HepG2 (cell line): ENCODE results near the gene GNG4. TPM values are rescaled to one million over a fixed set of nuclear protein-coding genes. Genes with fewer than 3 reads are reported as not detected.
A peak's percentile ranks its signal among the peaks of the same experiment; 100 is the strongest.

Source experiments
- FUBP1 ChIP-seq: sonication (generic); formaldehyde crosslinking; IDR thresholded peaks from 2 replicates; pipeline ENCODE4 v1.5.1; 2020; ENCODE audit warnings: missing genetic modification reagents, mild to moderate bottlenecking, borderline replicate concordance
- IRF1 ChIP-seq: sonication (generic); formaldehyde crosslinking; IDR thresholded peaks from 2 replicates; pipeline ENCODE4 v1.4.0; 2020; ENCODE audit warnings: low read depth, mild to moderate bottlenecking, missing genetic modification reagents
- MXD3 ChIP-seq: IDR thresholded peaks from 2 replicates; pipeline ENCODE4 v1.6.1; 2016; ENCODE audit warnings: mild to moderate bottlenecking, missing biosample characterization, missing genetic modification reagents
- SOX6 ChIP-seq, 2 experiments: fragments of 450-650 bp in 1 of 2; sonication (generic) in 1 of 2; formaldehyde crosslinking in 1 of 2; IDR thresholded peaks; 2 replicates each; pipeline versions ENCODE4 v1.4.0 to v1.6.1; 2017 to 2020; ENCODE audit warnings: antibody characterized with exemption in 1 of 2, mild to moderate bottlenecking in 1 of 2, missing genetic modification reagents in 1 of 2
- SSRP1 ChIP-seq: IDR thresholded peaks from 2 replicates; pipeline ENCODE4 v1.6.1; 2016; ENCODE audit warnings: control low read depth
- THAP7 ChIP-seq: sonication (generic); formaldehyde crosslinking; IDR thresholded peaks from 2 replicates; pipeline ENCODE4 v1.8.1; 2023; ENCODE audit warnings: mild to moderate bottlenecking, missing genetic modification reagents
- ZNF484 ChIP-seq: sonication (generic); formaldehyde crosslinking; IDR thresholded peaks from 2 replicates; pipeline ENCODE4 v1.5.1; 2020; ENCODE audit warnings: mild to moderate bottlenecking, low read depth, missing genetic modification reagents, borderline replicate concordance
- ZNF687 ChIP-seq: sonication (generic); formaldehyde crosslinking; IDR thresholded peaks from 2 replicates; pipeline ENCODE4 v1.5.1; 2020; ENCODE audit warnings: mild to moderate bottlenecking, missing genetic modification reagents, moderate library complexity
- polyA plus RNA-seq, 8 experiments: library from polyadenylated mRNA; depleted of rRNA in 3 of 8; stranded (reverse) in 7 of 8; unstranded in 1 of 8; fragments of >200 nt; fragmentation: Illumina TruSeq in 4 of 8; extraction: Trizol in 4 of 8; gene quantifications; 2 replicates each; pipeline versions ENCODE4 v1.2.1 to v1.2.3, GENCODE V29; 2011 to 2016; ENCODE audit warnings: low read depth in 4 of 8, missing spikeins in 1 of 8, mixed read lengths in 1 of 8; ENCODE audit not compliant: insufficient read depth in 1 of 8
- total RNA-seq, 5 experiments: library from RNA; depleted of rRNA; stranded (reverse); fragments of >200 nt; fragmentation: Illumina TruSeq; extraction: Trizol; gene quantifications; 2 replicates each; pipeline ENCODE4 v1.2.3, GENCODE V29; 2016; ENCODE audit warnings: low read depth in 1 of 5
- TF ChIP-seq, protein P1 (sequence below): sonication (generic); formaldehyde crosslinking; IDR thresholded peaks from 2 replicates; pipeline ENCODE4 v1.8.0; 2022; ENCODE audit warnings: missing genetic modification reagents, mild to moderate bottlenecking, inconsistent platforms, borderline replicate concordance
- TF ChIP-seq, protein P2 (sequence below), 2 experiments: fragments of 450-650 bp in 1 of 2; sonication (generic) in 1 of 2; formaldehyde crosslinking; IDR thresholded peaks; 2 replicates each; pipeline versions ENCODE4 v1.5.0 to v1.8.0; 2020 to 2022; ENCODE audit warnings: mild to moderate bottlenecking in 1 of 2, missing genetic modification reagents in 1 of 2
- TF ChIP-seq, protein P3 (sequence below): sonication (generic); formaldehyde crosslinking; conservative IDR thresholded peaks from 2 replicates; pipeline ENCODE4 v1.8.0; 2022; ENCODE audit warnings: low read depth, missing genetic modification reagents

The GNG4 gene
- total and polyA plus RNA-seq, 2 of the 13 experiments (the other 11 are each of a cell fraction or from before 2014, with no cell fraction given): 27.1 to 69.5 TPM

DNA sequence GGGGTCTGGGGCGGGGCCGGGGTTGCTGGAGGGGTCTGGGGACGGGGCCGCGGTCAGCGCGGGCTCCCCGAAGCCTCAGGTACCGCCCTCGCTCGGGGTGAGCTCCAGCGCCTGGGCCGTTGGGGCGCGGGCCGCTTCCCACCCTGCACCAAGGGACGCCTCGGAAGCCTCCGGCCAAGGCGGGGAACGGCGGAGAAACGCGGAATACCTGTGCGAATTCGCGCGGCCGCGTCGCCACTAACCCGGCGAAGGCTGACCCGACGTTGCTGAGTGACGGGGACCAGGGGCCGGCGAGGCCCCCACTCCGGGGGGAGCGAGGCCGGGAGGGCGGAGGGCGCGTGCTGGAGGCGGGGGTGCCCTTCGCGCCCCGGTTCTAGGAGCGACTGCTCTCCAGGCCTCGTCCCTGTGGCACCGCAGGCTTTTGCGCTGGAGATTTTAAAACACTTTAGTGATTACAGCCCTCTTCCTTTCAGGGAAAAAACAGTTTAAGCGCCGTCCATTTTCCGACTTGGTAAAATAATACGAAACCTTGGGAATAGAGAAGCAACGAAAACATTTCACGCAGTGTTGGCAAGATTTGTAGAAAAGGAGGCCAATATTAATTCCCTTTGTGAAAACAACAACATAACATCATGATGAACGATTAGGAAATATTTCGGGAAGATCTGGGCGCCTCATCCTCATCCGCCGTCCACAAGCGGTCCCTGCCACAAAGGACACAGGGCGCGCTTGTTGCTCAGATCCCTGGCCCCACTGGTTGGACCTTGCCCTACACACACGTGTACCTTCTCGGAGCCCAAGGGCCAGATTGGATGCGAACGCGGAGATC, 971 bp upstream of the GNG4 start (continued):
- peak; percentile 92; the same call in 1 of the 2 replicates for TF ChIP-seq MXD3 (CRISPR knock-in tag)
- TF ChIP-seq THAP7 (CRISPR knock-in tag): peak; percentile 37; the same call in 1 of the 2 replicates
- TF ChIP-seq IRF1 (CRISPR knock-in tag): no peak
- TF ChIP-seq FUBP1 (CRISPR knock-in tag): no peak
- TF ChIP-seq, protein P1, sequence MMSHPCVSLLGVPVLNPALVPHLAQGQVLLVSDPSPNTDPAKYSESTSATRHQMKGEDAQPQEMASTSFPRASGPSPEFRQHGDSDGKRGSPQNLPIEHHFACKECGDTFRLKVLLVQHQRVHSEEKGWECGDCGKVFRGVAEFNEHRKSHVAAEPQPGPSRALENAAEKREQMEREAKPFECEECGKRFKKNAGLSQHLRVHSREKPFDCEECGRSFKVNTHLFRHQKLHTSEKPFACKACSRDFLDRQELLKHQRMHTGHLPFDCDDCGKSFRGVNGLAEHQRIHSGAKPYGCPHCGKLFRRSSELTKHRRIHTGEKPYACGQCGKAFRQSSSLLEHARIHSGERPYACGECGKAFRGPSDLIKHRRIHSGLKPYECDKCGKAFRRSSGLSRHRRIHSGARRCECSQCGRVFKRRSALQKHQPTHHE (CRISPR knock-in tag): peak; percentile 58; the same call in 1 of the 2 replicates
- TF ChIP-seq ZNF687 (CRISPR knock-in tag): peak; percentile 91
- no peak for TF ChIP-seq SSRP1 (CRISPR knock-in tag)
- no peak for TF ChIP-seq SOX6 (IDR thresholded peaks at IDR 0.05)
- TF ChIP-seq SOX6 (CRISPR knock-in tag; IDR thresholded peaks at IDR 0.05): peak; percentile 91
- TF ChIP-seq, protein P2, sequence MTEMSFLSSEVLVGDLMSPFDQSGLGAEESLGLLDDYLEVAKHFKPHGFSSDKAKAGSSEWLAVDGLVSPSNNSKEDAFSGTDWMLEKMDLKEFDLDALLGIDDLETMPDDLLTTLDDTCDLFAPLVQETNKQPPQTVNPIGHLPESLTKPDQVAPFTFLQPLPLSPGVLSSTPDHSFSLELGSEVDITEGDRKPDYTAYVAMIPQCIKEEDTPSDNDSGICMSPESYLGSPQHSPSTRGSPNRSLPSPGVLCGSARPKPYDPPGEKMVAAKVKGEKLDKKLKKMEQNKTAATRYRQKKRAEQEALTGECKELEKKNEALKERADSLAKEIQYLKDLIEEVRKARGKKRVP (CRISPR knock-in tag; IDR thresholded peaks at IDR 0.05): 0 out of 4 replicates have a peak, but pooled peaks of 1 of the 2 experiments have one; percentile 54
- TF ChIP-seq ZNF484 (CRISPR knock-in tag): no peak
- TF ChIP-seq, protein P3, sequence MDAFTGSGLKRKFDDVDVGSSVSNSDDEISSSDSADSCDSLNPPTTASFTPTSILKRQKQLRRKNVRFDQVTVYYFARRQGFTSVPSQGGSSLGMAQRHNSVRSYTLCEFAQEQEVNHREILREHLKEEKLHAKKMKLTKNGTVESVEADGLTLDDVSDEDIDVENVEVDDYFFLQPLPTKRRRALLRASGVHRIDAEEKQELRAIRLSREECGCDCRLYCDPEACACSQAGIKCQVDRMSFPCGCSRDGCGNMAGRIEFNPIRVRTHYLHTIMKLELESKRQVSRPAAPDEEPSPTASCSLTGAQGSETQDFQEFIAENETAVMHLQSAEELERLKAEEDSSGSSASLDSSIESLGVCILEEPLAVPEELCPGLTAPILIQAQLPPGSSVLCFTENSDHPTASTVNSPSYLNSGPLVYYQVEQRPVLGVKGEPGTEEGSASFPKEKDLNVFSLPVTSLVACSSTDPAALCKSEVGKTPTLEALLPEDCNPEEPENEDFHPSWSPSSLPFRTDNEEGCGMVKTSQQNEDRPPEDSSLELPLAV (CRISPR knock-in tag): no peak
